IMR-90 (cell line): Measurements from ENCODE around the gene GOLGA8R.
"Not testable (repeated sequence)": the region's sequence is repeated elsewhere in the genome, so short reads cannot be mapped to it uniquely, and the experiment has no call there.

Source experiments
- BHLHE40 ChIP-seq: fragments of 150-350 bp; IDR thresholded peaks from 2 replicates; pipeline ENCODE4 v1.6.1; 2016; ENCODE audit warnings: mild to moderate bottlenecking, low read depth, low read length
- CEBPB ChIP-seq: IDR thresholded peaks from 2 replicates; pipeline ENCODE4 v1.6.1; 2012; ENCODE audit warnings: low read depth, low read length, improper control_type of control experiment
- FOS ChIP-seq: fragments of 150-350 bp; IDR thresholded peaks from 2 replicates; pipeline ENCODE4 v1.6.1; 2016; ENCODE audit warnings: low read depth, low read length
- MAFK ChIP-seq: IDR thresholded peaks from 2 replicates; pipeline ENCODE4 v1.6.1; 2012; ENCODE audit warnings: low read depth, low read length, improper control_type of control experiment
- MAZ ChIP-seq: IDR thresholded peaks from 2 replicates; pipeline ENCODE4 v1.6.1; 2012; ENCODE audit warnings: low read depth, mild to moderate bottlenecking, low read length, improper control_type of control experiment, moderate library complexity, borderline replicate concordance
- POLR2A ChIP-seq: IDR thresholded peaks from 2 replicates; pipeline ENCODE4 v1.6.1; 2012; ENCODE audit warnings: mild to moderate bottlenecking, low read depth, low read length
- RAD21 ChIP-seq: IDR thresholded peaks from 2 replicates; pipeline ENCODE4 v1.6.1; 2012; ENCODE audit warnings: low read length, improper control_type of control experiment
- RFX5 ChIP-seq: IDR thresholded peaks from 2 replicates; pipeline ENCODE4 v1.8.0; 2012; ENCODE audit warnings: low read depth, mild to moderate bottlenecking, low read length, moderate library complexity
- SMC3 ChIP-seq: fragments of 150-350 bp; IDR thresholded peaks from 2 replicates; pipeline ENCODE4 v1.6.1; 2016; ENCODE audit warnings: low read depth, mild to moderate bottlenecking, antibody characterized with exemption, low read length, moderate library complexity
- TF ChIP-seq, protein P1 (sequence below): conservative IDR thresholded peaks from 2 replicates; pipeline ENCODE4 v1.5.1; 2012; ENCODE audit warnings: mild to moderate bottlenecking, low read depth, low read length, improper control_type of control experiment
- TF ChIP-seq, protein P2 (sequence below): fragments of 150-350 bp; IDR thresholded peaks from 2 replicates; pipeline ENCODE4 v1.6.1; 2017; ENCODE audit warnings: mild to moderate bottlenecking, antibody characterized with exemption, low read length, low read depth
- TF ChIP-seq, protein P3 (sequence below): fragments of 150-350 bp; IDR thresholded peaks from 2 replicates; pipeline ENCODE4 v1.6.1; 2016; ENCODE audit warnings: low read depth, mild to moderate bottlenecking, low read length, moderate library complexity, borderline replicate concordance

DNA sequence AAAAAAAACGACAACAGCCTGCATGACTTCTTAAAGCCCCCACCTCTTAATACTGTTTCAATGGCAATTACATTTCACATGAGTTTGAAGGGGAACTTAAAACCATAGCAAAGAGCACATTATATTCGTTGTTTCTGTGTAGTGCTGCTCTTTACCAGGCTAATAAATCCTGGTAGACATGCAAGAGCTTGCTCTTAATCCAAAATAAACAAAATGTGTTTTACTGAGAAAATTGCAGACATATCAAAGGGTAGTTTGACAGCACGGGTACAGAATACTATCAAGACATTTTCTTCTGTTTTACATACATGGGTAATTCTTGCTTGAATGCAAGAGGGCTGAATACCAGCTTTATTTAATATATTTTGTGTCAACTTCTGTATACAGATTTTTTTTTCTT, 24.3 kb upstream of the GOLGA8R start:
- TF ChIP-seq RFX5, MAZ, SMC3, POLR2A, RAD21, BHLHE40, CEBPB, MAFK, FOS: not testable (repeated sequence)
- TF ChIP-seq, protein P1, sequence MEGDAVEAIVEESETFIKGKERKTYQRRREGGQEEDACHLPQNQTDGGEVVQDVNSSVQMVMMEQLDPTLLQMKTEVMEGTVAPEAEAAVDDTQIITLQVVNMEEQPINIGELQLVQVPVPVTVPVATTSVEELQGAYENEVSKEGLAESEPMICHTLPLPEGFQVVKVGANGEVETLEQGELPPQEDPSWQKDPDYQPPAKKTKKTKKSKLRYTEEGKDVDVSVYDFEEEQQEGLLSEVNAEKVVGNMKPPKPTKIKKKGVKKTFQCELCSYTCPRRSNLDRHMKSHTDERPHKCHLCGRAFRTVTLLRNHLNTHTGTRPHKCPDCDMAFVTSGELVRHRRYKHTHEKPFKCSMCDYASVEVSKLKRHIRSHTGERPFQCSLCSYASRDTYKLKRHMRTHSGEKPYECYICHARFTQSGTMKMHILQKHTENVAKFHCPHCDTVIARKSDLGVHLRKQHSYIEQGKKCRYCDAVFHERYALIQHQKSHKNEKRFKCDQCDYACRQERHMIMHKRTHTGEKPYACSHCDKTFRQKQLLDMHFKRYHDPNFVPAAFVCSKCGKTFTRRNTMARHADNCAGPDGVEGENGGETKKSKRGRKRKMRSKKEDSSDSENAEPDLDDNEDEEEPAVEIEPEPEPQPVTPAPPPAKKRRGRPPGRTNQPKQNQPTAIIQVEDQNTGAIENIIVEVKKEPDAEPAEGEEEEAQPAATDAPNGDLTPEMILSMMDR = not testable (repeated sequence)
- TF ChIP-seq, protein P2, sequence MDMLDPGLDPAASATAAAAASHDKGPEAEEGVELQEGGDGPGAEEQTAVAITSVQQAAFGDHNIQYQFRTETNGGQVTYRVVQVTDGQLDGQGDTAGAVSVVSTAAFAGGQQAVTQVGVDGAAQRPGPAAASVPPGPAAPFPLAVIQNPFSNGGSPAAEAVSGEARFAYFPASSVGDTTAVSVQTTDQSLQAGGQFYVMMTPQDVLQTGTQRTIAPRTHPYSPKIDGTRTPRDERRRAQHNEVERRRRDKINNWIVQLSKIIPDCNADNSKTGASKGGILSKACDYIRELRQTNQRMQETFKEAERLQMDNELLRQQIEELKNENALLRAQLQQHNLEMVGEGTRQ = not testable (repeated sequence)
- TF ChIP-seq, protein P3, sequence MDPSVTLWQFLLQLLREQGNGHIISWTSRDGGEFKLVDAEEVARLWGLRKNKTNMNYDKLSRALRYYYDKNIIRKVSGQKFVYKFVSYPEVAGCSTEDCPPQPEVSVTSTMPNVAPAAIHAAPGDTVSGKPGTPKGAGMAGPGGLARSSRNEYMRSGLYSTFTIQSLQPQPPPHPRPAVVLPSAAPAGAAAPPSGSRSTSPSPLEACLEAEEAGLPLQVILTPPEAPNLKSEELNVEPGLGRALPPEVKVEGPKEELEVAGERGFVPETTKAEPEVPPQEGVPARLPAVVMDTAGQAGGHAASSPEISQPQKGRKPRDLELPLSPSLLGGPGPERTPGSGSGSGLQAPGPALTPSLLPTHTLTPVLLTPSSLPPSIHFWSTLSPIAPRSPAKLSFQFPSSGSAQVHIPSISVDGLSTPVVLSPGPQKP = not testable (repeated sequence)
